Mammary epithelial cell (primary cell): Measurements from ENCODE around the gene SYNJ2.

Experiments used
- EZH2 ChIP-seq: IDR thresholded peaks from 2 replicates; pipeline ENCODE4 v1.6.1; 2012; ENCODE audit warnings: low read length, inconsistent platforms, borderline replicate concordance
- TF ChIP-seq, protein P1 (sequence below), 2 donors: IDR thresholded peaks in 1 of 2; conservative IDR thresholded peaks in 1 of 2; 2 replicates each; pipeline ENCODE4 v1.5.1; 2011 to 2012; ENCODE audit warnings: inconsistent platforms in 2 of 2, low read length in 2 of 2, mild to moderate bottlenecking in 2 of 2, control low read depth in 1 of 2, low read depth in 1 of 2; ENCODE audit not compliant: insufficient read depth in 1 of 2; ENCODE audit errors: extremely low read depth in 1 of 2

GRCh38 chr6:158019416-158019815 lies 37.8 kb downstream of the SYNJ2 start:
- no peak for TF ChIP-seq EZH2
- TF ChIP-seq, protein P1, sequence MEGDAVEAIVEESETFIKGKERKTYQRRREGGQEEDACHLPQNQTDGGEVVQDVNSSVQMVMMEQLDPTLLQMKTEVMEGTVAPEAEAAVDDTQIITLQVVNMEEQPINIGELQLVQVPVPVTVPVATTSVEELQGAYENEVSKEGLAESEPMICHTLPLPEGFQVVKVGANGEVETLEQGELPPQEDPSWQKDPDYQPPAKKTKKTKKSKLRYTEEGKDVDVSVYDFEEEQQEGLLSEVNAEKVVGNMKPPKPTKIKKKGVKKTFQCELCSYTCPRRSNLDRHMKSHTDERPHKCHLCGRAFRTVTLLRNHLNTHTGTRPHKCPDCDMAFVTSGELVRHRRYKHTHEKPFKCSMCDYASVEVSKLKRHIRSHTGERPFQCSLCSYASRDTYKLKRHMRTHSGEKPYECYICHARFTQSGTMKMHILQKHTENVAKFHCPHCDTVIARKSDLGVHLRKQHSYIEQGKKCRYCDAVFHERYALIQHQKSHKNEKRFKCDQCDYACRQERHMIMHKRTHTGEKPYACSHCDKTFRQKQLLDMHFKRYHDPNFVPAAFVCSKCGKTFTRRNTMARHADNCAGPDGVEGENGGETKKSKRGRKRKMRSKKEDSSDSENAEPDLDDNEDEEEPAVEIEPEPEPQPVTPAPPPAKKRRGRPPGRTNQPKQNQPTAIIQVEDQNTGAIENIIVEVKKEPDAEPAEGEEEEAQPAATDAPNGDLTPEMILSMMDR (conservative IDR thresholded peaks at IDR 0.05 in 1 of 2, IDR thresholded peaks at IDR 0.05 in 1 of 2; ENCODE audit: extremely low read depth in 1 of 2, insufficient read depth in 1 of 2, low read depth in 1 of 2, low read length in 2 of 2), result no peak
